ENCODE data around the gene PPP6R2.

The PPP6R2 gene

DNA sequence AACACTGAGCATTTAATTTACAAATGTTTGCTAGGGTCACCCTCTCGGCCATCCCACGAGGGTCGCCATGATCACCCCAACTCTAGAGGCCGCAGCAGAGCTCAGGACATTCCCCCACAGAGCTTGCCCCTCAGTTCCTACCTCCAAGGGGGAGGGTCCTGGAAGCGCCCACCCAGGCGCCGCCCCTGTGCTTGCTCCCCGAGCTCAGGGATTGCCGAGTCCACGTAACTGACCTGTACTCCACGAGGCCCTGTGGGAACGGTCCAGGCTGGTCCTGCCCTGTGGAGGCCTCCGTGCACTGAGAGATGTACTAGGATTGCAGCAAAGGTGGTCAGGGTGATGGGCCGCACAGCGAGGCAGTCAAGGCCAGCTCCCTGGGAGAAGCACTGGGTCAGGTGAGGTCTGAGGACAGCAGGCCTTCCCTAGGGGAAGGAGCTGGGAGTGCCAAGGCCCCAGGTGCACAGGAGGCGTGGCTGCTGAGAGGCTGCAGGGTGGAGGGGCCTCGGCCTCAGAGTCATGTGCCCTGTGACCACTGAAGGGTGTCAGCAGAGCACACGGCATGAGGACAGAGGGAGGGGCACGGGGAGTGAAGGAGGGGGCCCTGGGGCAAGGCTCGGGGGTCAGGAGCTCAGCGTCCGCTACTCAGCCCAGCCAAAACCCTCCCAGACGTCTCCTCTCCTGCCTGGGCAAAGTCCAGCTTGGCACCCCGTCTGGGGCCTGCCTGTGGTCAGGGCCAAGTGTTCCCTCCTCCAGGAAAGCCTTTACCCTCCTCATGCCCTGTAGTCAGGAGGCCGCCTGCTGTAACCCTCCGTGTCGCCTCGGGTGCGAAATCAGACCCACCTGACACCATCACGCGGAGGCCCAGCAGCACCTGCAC is 141.1 kb downstream of the PPP6R2 start:
- DNase-seq (ENCODE audit: low read depth in 2 of 2), result no peak

DNA sequence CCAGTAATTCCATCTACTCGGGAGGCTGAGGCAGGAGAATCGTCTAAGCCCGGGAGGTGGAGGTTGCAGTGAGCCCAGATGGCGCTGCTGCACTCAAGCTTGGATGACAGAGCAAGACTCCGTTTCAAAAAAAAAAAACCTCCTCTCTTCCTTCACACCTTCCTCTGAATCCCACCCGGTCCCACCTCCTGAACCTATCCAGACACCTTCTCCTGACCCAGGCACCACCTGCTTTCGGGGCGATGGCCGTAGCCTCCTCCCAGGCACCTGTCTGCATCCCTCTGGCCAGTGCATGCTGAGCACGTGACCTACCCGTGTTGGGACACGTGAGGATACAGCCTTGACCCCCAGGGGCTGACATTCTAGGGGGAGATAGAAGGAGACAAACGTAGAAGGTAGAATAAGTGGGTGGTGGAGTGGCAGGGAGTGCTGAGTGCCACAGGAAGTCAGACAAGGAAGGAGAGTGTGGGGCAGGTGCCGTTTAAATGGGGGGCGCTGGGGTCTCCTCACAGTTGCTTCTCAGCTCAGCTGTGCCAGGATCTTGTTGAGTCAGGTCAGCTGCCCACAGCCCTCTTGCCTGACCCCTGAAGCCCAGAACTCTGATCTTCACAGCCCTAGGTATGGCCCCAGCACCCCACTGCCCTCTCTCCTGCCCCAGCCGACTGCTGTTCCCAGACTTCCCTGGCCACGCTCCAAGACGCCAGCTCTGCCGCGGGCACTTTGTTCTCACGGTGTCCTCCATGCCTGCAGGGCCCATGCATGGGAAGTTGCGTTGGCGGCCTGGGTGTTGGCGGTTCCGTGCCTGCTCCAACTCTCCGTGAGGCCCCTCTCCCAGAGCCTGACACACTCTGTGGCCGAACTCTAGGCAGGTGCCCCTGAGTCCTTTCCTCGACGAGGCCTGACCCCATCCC is 142.3 kb downstream of the PPP6R2 start:
- no peak for DNase-seq (ENCODE audit: low read depth in 2 of 2)

DNA sequence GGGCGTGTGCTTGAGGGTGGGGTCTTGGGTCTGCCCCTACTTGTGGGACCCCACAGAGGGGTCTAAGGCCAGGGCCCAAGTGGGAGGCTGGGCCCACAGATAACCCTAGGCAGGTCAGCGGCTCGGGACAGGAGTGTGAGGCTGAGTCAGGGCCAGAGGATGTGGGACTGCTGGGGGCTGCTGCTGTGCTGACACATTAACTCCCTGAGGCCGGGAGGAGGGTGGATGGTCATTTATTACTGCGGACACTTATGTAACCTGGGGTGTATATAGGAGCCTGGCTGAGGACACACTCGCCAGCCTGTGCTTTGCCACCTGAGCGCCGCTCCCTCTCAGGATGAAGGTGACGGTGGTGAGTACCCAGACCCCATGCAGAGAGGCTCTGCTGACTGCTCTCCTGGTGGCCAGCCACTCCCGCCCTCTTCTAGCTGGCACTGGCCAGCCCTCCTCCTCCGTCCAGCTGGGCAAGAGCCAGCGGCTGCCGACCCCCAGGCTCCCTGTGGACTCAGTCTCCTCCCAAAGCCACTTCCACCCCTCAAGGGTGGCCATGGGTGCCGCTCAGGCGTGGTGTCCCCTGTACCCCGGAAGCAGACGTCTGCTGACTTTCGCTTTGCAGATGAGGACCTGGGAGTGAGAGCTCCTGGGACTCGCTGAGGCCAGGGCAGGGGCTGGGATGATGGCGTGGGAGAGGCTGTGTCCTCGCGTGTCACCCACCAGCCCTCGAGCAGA is 143.6 kb downstream of the PPP6R2 start, which contains the start of gene MIOX:
TSS of gene MIOX (plus strand) at position 299 of the 729 bp plus-strand sequence. CDS start at position 338, 39 bp downstream.
- no peak for DNase-seq (ENCODE audit: low read depth in 2 of 2)

DNA sequence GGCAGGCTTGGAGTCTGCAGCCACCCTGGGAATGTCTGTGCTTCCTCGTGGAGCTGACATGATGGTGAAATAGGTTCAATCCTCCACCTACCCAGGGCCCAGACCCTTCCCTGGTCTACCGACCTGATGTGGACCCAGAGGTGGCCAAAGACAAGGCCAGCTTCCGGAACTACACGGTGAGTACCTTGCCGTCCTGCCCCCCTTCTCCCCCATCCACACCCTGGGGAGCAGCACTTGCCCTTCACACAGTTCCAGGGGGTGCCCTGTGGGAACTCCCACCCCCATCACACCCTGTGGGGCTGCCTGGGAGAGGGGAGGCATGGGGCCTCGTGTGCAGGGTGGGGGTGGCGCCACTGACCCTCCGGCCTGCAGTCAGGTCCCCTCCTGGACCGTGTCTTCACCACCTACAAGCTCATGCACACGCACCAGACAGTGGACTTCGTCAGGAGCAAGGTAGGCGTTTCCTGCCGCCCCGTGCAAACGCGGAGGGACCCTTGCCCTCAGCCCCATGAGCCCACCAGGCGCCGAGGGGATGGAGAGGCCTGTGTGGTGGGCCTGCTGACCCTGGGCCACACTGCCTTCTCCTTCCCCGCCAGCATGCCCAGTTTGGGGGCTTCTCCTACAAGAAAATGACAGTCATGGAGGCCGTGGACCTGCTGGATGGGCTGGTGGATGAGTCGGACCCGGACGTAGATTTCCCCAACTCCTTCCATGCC is 144.3 kb downstream of the PPP6R2 start:
- no peak for DNase-seq (ENCODE audit: low read depth in 2 of 2)

GRCh38 chr22:50488006-50488677 is 145.0 kb downstream of the PPP6R2 start:
- DNase-seq (ENCODE audit: low read depth in 2 of 2), result no peak

DNA sequence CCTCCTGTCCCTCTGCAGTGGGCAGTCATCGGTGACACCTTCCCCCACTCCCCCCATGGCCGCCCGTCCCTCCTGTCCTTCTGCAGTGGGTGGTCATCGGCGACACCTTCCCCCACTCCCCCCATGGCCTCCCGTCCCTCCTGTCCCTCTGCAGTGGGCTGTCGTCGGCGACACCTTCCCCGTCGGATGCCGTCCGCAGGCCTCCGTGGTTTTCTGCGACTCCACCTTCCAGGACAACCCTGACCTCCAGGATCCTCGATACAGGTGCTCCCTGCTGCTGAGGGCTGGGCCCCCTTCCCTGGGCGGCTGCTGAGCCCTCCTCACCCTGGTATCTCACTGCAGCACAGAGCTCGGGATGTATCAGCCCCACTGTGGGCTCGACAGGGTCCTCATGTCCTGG is 145.8 kb downstream of the PPP6R2 start:
- DNase-seq (ENCODE audit: low read depth in 2 of 2), result no peak

DNA sequence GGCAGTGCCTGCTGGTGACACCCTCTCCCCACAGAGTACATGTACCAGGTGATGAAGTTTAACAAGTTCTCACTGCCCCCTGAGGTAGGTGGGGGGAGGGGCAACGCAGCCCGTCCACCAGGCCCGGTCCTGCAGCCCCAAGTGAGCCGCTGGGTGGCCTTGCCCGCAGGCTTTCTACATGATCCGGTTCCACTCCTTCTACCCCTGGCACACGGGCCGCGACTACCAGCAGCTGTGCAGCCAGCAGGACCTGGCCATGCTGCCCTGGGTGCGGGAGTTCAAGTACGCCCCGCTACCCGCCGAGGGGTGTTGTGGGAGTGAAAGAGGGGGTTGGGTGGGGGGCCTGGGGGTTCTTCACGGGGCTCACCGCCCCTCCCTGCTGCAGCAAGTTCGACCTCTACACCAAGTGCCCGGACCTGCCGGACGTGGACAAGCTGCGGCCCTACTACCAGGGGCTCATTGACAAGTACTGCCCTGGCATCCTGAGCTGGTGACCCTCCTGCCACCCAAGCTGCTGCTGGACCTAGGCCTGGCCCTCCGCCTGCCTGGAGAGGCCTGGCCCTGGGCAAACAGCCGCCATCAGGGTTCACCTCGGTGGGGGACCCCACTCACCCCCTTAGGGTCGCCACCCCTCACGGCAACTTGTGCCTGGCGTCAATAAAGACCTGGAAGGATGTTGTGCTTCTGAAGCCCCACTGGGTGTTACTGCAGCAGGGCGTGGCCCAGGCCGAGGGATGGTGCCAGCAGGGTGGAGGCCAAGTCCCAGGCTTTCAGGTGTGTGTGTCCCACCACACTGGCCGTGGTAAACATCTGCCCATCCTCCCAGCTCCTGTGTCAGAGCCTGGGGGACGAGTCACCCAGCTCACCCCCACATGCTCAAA is 146.5 kb downstream of the PPP6R2 start:
- no peak for DNase-seq (ENCODE audit: low read depth in 2 of 2)

- no peak for DNase-seq (ENCODE audit: low read depth in 2 of 2)
Measured at GRCh38 chr22:50490531-50491308, 147.6 kb downstream of the PPP6R2 start.

Measured in stimulated activated CD8-positive, alpha-beta memory T cell treated with anti-CD3 and anti-CD28 coated beads, Interleukin-2, amount 100 ng/mL, for 48 hours (primary cell).